Liver (tissue), 9 donors: ENCODE data around the gene MISP3. TPM values are rescaled to one million over a fixed set of nuclear protein-coding genes. Genes with fewer than 3 reads are reported as not detected.

Source experiments
- DNase-seq: peaks from one replicate; pipeline ENCODE4 v3.0.0-alpha.2; 2017; ENCODE audit warnings: low spot score
- H3K27ac ChIP-seq, 2 donors: one replicate each; pipeline ENCODE4 v1.7.0; 2013; ENCODE audit warnings: inconsistent platforms in 2 of 2, low read length in 2 of 2, control low read depth in 1 of 2, low read depth in 1 of 2, mild to moderate bottlenecking in 1 of 2
- H3K27me3 ChIP-seq, 4 donors: one replicate each; pipeline versions ENCODE4 v1.6.1 to v1.7.0; 2013; ENCODE audit warnings: low read length in 3 of 4, inconsistent platforms in 1 of 4, mild to moderate bottlenecking in 1 of 4, moderate library complexity in 1 of 4; ENCODE audit not compliant: control insufficient read depth in 4 of 4, insufficient read depth in 4 of 4
- H3K36me3 ChIP-seq, 4 donors: one replicate each; pipeline versions ENCODE4 v1.6.1 to v1.7.0; 2013; ENCODE audit warnings: low read length in 3 of 4, mild to moderate bottlenecking in 3 of 4, low read depth in 1 of 4, moderate library complexity in 1 of 4; ENCODE audit not compliant: control insufficient read depth in 4 of 4, insufficient read depth in 3 of 4
- H3K4me1 ChIP-seq, 4 donors: one replicate each; pipeline versions ENCODE4 v1.6.1 to v1.7.0; 2013; ENCODE audit warnings: low read length in 3 of 4, mild to moderate bottlenecking in 3 of 4, moderate library complexity in 1 of 4; ENCODE audit not compliant: control insufficient read depth in 4 of 4, insufficient read depth in 4 of 4
- H3K4me3 ChIP-seq, 3 donors: one replicate each; pipeline versions ENCODE4 v1.6.1 to v1.7.0; 2013; ENCODE audit warnings: low read length in 3 of 3, control low read depth in 1 of 3, low read depth in 1 of 3, mild to moderate bottlenecking in 1 of 3
- H3K9ac ChIP-seq, 2 donors: one replicate each; pipeline ENCODE4 v1.7.0; 2013; ENCODE audit warnings: low read length in 2 of 2, mild to moderate bottlenecking in 2 of 2, moderate library complexity in 2 of 2, control low read depth in 1 of 2, low read depth in 1 of 2
- H3K9me3 ChIP-seq, 4 donors: one replicate each; pipeline versions ENCODE4 v1.6.1 to v1.7.0; 2013; ENCODE audit warnings: low read length in 3 of 4; ENCODE audit not compliant: control insufficient read depth in 4 of 4
- ATF3 ChIP-seq: IDR thresholded peaks from 2 replicates; pipeline ENCODE4 v1.6.1; 2016; ENCODE audit warnings: antibody characterized with exemption
- CTCF ChIP-seq: fragments of 150-350 bp; IDR thresholded peaks from 2 replicates; pipeline ENCODE4 v1.5.1; 2017; ENCODE audit warnings: improper control_type of control experiment, low read depth, low read length; ENCODE audit not compliant: missing input control
- EGR1 ChIP-seq, 2 donors: IDR thresholded peaks; 2 replicates each; pipeline ENCODE4 v1.6.1; 2016 to 2018; ENCODE audit warnings: antibody characterized with exemption in 2 of 2, low read depth in 2 of 2
- FOXA1 ChIP-seq: IDR thresholded peaks from 2 replicates; pipeline ENCODE4 v1.6.1; 2016; ENCODE audit warnings: antibody characterized with exemption
- FOXA2 ChIP-seq: IDR thresholded peaks from 2 replicates; pipeline ENCODE4 v1.6.1; 2016; ENCODE audit warnings: antibody characterized with exemption
- GABPA ChIP-seq, 2 donors: IDR thresholded peaks in 1 of 2; conservative IDR thresholded peaks in 1 of 2; 2 replicates each; pipeline ENCODE4 v1.6.1; 2016; ENCODE audit warnings: antibody characterized with exemption in 2 of 2, mild to moderate bottlenecking in 1 of 2, moderate library complexity in 1 of 2
- HNF4A ChIP-seq, 2 donors: conservative IDR thresholded peaks; 2 replicates each; pipeline ENCODE4 v1.6.1; 2016; ENCODE audit warnings: antibody characterized with exemption in 2 of 2, mild to moderate bottlenecking in 2 of 2
- HNF4G ChIP-seq: IDR thresholded peaks from 2 replicates; pipeline ENCODE4 v1.6.1; 2016; ENCODE audit warnings: antibody characterized with exemption
- JUND ChIP-seq, 2 donors: IDR thresholded peaks; 2 replicates each; pipeline ENCODE4 v1.6.1; 2016; ENCODE audit warnings: antibody characterized with exemption in 2 of 2
- MAX ChIP-seq: IDR thresholded peaks from 2 replicates; pipeline ENCODE4 v1.6.1; 2016; ENCODE audit warnings: antibody characterized with exemption
- NR2F2 ChIP-seq: IDR thresholded peaks from 2 replicates; pipeline ENCODE4 v1.6.1; 2016; ENCODE audit warnings: antibody characterized with exemption
- RAD21 ChIP-seq, 2 donors: IDR thresholded peaks; 2 replicates each; pipeline ENCODE4 v1.6.1; 2016; ENCODE audit warnings: antibody characterized with exemption in 2 of 2, mild to moderate bottlenecking in 2 of 2
- REST ChIP-seq: IDR thresholded peaks from 2 replicates; pipeline ENCODE4 v1.6.1; 2016; ENCODE audit warnings: antibody characterized with exemption, mild to moderate bottlenecking
- RXRA ChIP-seq, 2 donors: IDR thresholded peaks; 2 replicates each; pipeline ENCODE4 v1.6.1; 2017 to 2018; ENCODE audit warnings: antibody characterized with exemption in 2 of 2, mild to moderate bottlenecking in 1 of 2
- SP1 ChIP-seq: IDR thresholded peaks from 2 replicates; pipeline ENCODE4 v1.6.1; 2018; ENCODE audit warnings: antibody characterized with exemption, mild to moderate bottlenecking
- TAF1 ChIP-seq: conservative IDR thresholded peaks from 2 replicates; pipeline ENCODE4 v1.6.1; 2016; ENCODE audit warnings: antibody characterized with exemption, mild to moderate bottlenecking
- YY1 ChIP-seq: IDR thresholded peaks from 2 replicates; pipeline ENCODE4 v1.6.1; 2016; ENCODE audit warnings: antibody characterized with exemption, mild to moderate bottlenecking
- ZBTB33 ChIP-seq: IDR thresholded peaks from 2 replicates; pipeline ENCODE4 v1.6.1; 2016; ENCODE audit warnings: antibody characterized with exemption
- WGBS: extraction: QIAGEN DNeasy Blood & Tissue Kit; methylation state at CpG from one replicate; pipeline ENCODE4 v1.1.7; 2013; 5-methylcytosine and 5-hydroxymethylcytosine counted together
- polyA plus RNA-seq, 2 donors: library from polyadenylated mRNA; stranded (reverse) in 1 of 2; unstranded in 1 of 2; fragments of 200-250 nt in 1 of 2; fragments of >200 nt in 1 of 2; fragmentation: Nextera tagmentation in 1 of 2; extraction: Ambion mirVana in 1 of 2; gene quantifications; one replicate each; pipeline versions ENCODE4 v1.2.1 to v1.2.3, GENCODE V29; 2013 to 2015
- total RNA-seq, 2 donors: library from RNA; depleted of rRNA; stranded (reverse); fragments of >200 nt; gene quantifications; one replicate each; pipeline ENCODE4 v1.2.3, GENCODE V29; 2014
- donor health status: healthy.
- donor health status: healthy.
- donor health status: healthy.
- donor health status: healthy.
- donor health status: healthy.

MISP3 gene
- total and polyA plus RNA-seq, 4 donors: 0.28 to 3.9 (median 2.8) TPM

- TF ChIP-seq REST (no peak), HNF4G (no peak), SP1 (no peak)
Measured at GRCh38 chr19:14078411-14078810, 5.8 kb downstream of the MISP3 start (continued).

DNA sequence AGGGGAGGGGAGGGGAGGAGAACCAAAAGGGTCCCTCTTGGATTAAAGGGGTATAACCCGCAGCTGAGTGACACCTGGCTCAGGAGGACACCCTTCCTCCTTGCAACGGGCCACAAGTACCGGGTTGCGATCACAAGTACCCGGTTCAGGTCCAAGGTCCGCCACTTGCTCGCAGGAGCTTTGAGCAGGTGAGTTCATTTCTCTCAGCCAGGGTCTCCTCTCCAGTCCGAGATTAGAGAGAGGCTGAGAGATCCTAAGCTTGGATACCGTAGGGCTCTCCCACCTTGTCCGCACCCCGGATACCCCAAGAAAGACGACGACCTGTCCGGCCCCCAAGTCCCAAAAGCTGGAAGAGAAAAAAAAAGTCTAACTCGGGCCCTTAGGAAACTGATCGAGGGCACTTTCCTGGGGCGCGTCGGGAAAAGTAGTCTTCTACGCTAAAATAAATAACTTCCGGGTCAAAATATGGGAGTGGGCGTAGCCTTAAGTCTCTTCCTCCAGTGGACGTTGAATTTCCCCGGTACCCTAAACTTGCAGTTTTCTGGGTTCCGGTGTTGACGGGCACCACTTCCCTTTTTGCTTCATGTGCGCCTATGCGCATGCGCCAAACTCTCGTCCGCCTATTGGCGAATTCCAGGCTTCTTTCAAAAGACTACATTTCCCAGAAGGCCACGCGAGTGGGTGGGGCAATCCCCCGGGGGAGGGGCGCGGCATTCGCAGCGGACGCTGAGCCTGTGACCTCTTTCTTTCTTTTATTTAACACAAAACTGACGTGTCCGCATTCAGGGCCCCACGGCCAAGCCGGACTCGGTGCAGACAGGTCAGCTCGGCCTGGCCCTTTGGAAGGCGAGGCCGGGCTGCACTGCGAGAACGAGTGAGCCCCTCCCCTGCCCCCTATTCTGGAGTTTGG, 8.6 kb downstream of the MISP3 start:
- no peaks in the 10 kb centered on the region for H3K27me3 ChIP-seq
- peaks cover 0 to 3% (median 0%) of the 10 kb centered on the region in 4 donors for H3K36me3 ChIP-seq
- H3K27ac ChIP-seq: peak overlapping the region; percentile 92 to 94
- no peak for TF ChIP-seq FOXA2
- TF ChIP-seq NR2F2: peak; percentile 79
- TF ChIP-seq YY1: peak; percentile 83
- TF ChIP-seq HNF4G: peak; percentile 38
- peak; percentile 20 to 22 for TF ChIP-seq RAD21 (IDR thresholded peaks at IDR 0.05)
- TF ChIP-seq SP1: peak; percentile 89
- peak; percentile 17 for TF ChIP-seq FOXA1
- peak; percentile 62 for TF ChIP-seq MAX
- TF ChIP-seq REST: peak; percentile 80
- peak; percentile 58 for TF ChIP-seq ATF3
- TF ChIP-seq TAF1: peak; percentile 77
- peak; percentile 80 to 89 for TF ChIP-seq EGR1 (IDR thresholded peaks at IDR 0.05; ENCODE audit: low read depth in 2 of 2)
- peak; percentile 53 to 78 for TF ChIP-seq RXRA (IDR thresholded peaks at IDR 0.05)
- peak; percentile 98 for TF ChIP-seq GABPA (IDR thresholded peaks at IDR 0.05 in 1 of 2, conservative IDR thresholded peaks at IDR 0.05 in 1 of 2)
- no peak for TF ChIP-seq CTCF
- TF ChIP-seq HNF4A (conservative IDR thresholded peaks at IDR 0.05): peak; percentile 58 to 76
- peak; percentile 80 for TF ChIP-seq ZBTB33
- peak; percentile 47 to 67 for TF ChIP-seq JUND (IDR thresholded peaks at IDR 0.05)
- no peaks in the 10 kb centered on the region for H3K9me3 ChIP-seq
- H3K4me3 ChIP-seq: peak overlapping the region; percentile 84 to 93 (median 91)
- under 1% methylated on average over 50 of the region's 50 CpGs for WGBS
- peak; percentile 99 for DNase-seq
- peaks cover 8 to 28% (median 17%) of the 10 kb centered on the region in 4 donors for H3K4me1 ChIP-seq
- peak overlapping the region; percentile 91 to 95 for H3K9ac ChIP-seq
